Liver (tissue), 9 donors: Measurements from ENCODE around the gene CBLC. TPM values are rescaled to one million over a fixed set of nuclear protein-coding genes. Genes with fewer than 3 reads are reported as not detected.
"Not testable (repeated sequence)": the region's sequence is repeated elsewhere in the genome, so short reads cannot be mapped to it uniquely, and the experiment has no call there.

ENCODE experiments used
- DNase-seq: peaks from one replicate; pipeline ENCODE4 v3.0.0-alpha.2; 2017; ENCODE audit warnings: low spot score
- H3K27ac ChIP-seq, 2 donors: one replicate each; pipeline ENCODE4 v1.7.0; 2013; ENCODE audit warnings: inconsistent platforms in 2 of 2, low read length in 2 of 2, control low read depth in 1 of 2, low read depth in 1 of 2, mild to moderate bottlenecking in 1 of 2
- H3K27me3 ChIP-seq, 4 donors: one replicate each; pipeline versions ENCODE4 v1.6.1 to v1.7.0; 2013; ENCODE audit warnings: low read length in 3 of 4, inconsistent platforms in 1 of 4, mild to moderate bottlenecking in 1 of 4, moderate library complexity in 1 of 4; ENCODE audit not compliant: control insufficient read depth in 4 of 4, insufficient read depth in 4 of 4
- H3K36me3 ChIP-seq, 4 donors: one replicate each; pipeline versions ENCODE4 v1.6.1 to v1.7.0; 2013; ENCODE audit warnings: low read length in 3 of 4, mild to moderate bottlenecking in 3 of 4, low read depth in 1 of 4, moderate library complexity in 1 of 4; ENCODE audit not compliant: control insufficient read depth in 4 of 4, insufficient read depth in 3 of 4
- H3K4me1 ChIP-seq, 4 donors: one replicate each; pipeline versions ENCODE4 v1.6.1 to v1.7.0; 2013; ENCODE audit warnings: low read length in 3 of 4, mild to moderate bottlenecking in 3 of 4, moderate library complexity in 1 of 4; ENCODE audit not compliant: control insufficient read depth in 4 of 4, insufficient read depth in 4 of 4
- H3K4me3 ChIP-seq, 3 donors: one replicate each; pipeline versions ENCODE4 v1.6.1 to v1.7.0; 2013; ENCODE audit warnings: low read length in 3 of 3, control low read depth in 1 of 3, low read depth in 1 of 3, mild to moderate bottlenecking in 1 of 3
- H3K9ac ChIP-seq, 2 donors: one replicate each; pipeline ENCODE4 v1.7.0; 2013; ENCODE audit warnings: low read length in 2 of 2, mild to moderate bottlenecking in 2 of 2, moderate library complexity in 2 of 2, control low read depth in 1 of 2, low read depth in 1 of 2
- H3K9me3 ChIP-seq, 4 donors: one replicate each; pipeline versions ENCODE4 v1.6.1 to v1.7.0; 2013; ENCODE audit warnings: low read length in 3 of 4; ENCODE audit not compliant: control insufficient read depth in 4 of 4
- EGR1 ChIP-seq, 2 donors: IDR thresholded peaks; 2 replicates each; pipeline ENCODE4 v1.6.1; 2016 to 2018; ENCODE audit warnings: antibody characterized with exemption in 2 of 2, low read depth in 2 of 2
- FOXA1 ChIP-seq: IDR thresholded peaks from 2 replicates; pipeline ENCODE4 v1.6.1; 2016; ENCODE audit warnings: antibody characterized with exemption
- FOXA2 ChIP-seq: IDR thresholded peaks from 2 replicates; pipeline ENCODE4 v1.6.1; 2016; ENCODE audit warnings: antibody characterized with exemption
- GABPA ChIP-seq, 2 donors: IDR thresholded peaks in 1 of 2; conservative IDR thresholded peaks in 1 of 2; 2 replicates each; pipeline ENCODE4 v1.6.1; 2016; ENCODE audit warnings: antibody characterized with exemption in 2 of 2, mild to moderate bottlenecking in 1 of 2, moderate library complexity in 1 of 2
- HNF4A ChIP-seq, 2 donors: conservative IDR thresholded peaks; 2 replicates each; pipeline ENCODE4 v1.6.1; 2016; ENCODE audit warnings: antibody characterized with exemption in 2 of 2, mild to moderate bottlenecking in 2 of 2
- HNF4G ChIP-seq: IDR thresholded peaks from 2 replicates; pipeline ENCODE4 v1.6.1; 2016; ENCODE audit warnings: antibody characterized with exemption
- JUND ChIP-seq, 2 donors: IDR thresholded peaks; 2 replicates each; pipeline ENCODE4 v1.6.1; 2016; ENCODE audit warnings: antibody characterized with exemption in 2 of 2
- NR2F2 ChIP-seq: IDR thresholded peaks from 2 replicates; pipeline ENCODE4 v1.6.1; 2016; ENCODE audit warnings: antibody characterized with exemption
- RAD21 ChIP-seq, 2 donors: IDR thresholded peaks; 2 replicates each; pipeline ENCODE4 v1.6.1; 2016; ENCODE audit warnings: antibody characterized with exemption in 2 of 2, mild to moderate bottlenecking in 2 of 2
- RXRA ChIP-seq, 2 donors: IDR thresholded peaks; 2 replicates each; pipeline ENCODE4 v1.6.1; 2017 to 2018; ENCODE audit warnings: antibody characterized with exemption in 2 of 2, mild to moderate bottlenecking in 1 of 2
- SP1 ChIP-seq: IDR thresholded peaks from 2 replicates; pipeline ENCODE4 v1.6.1; 2018; ENCODE audit warnings: antibody characterized with exemption, mild to moderate bottlenecking
- TAF1 ChIP-seq: conservative IDR thresholded peaks from 2 replicates; pipeline ENCODE4 v1.6.1; 2016; ENCODE audit warnings: antibody characterized with exemption, mild to moderate bottlenecking
- YY1 ChIP-seq: IDR thresholded peaks from 2 replicates; pipeline ENCODE4 v1.6.1; 2016; ENCODE audit warnings: antibody characterized with exemption, mild to moderate bottlenecking
- whole genome bisulfite sequencing: extraction: QIAGEN DNeasy Blood & Tissue Kit; methylation state at CpG from one replicate; pipeline ENCODE4 v1.1.7; 2013; 5-methylcytosine and 5-hydroxymethylcytosine counted together
- polyA plus RNA-seq, 2 donors: library from polyadenylated mRNA; stranded (reverse) in 1 of 2; unstranded in 1 of 2; fragments of 200-250 nt in 1 of 2; fragments of >200 nt in 1 of 2; fragmentation: Nextera tagmentation in 1 of 2; extraction: Ambion mirVana in 1 of 2; gene quantifications; one replicate each; pipeline versions ENCODE4 v1.2.1 to v1.2.3, GENCODE V29; 2013 to 2015
- total RNA-seq, 2 donors: library from RNA; depleted of rRNA; stranded (reverse); fragments of >200 nt; gene quantifications; one replicate each; pipeline ENCODE4 v1.2.3, GENCODE V29; 2014
- TF ChIP-seq, protein P1 (sequence below): IDR thresholded peaks from 2 replicates; pipeline ENCODE4 v1.6.1; 2016; ENCODE audit warnings: antibody characterized with exemption
- TF ChIP-seq, protein P2 (sequence below): IDR thresholded peaks from 2 replicates; pipeline ENCODE4 v1.6.1; 2016; ENCODE audit warnings: antibody characterized with exemption
- TF ChIP-seq, protein P3 (sequence below): IDR thresholded peaks from 2 replicates; pipeline ENCODE4 v1.6.1; 2016; ENCODE audit warnings: antibody characterized with exemption, mild to moderate bottlenecking
- TF ChIP-seq, protein P4 (sequence below): IDR thresholded peaks from 2 replicates; pipeline ENCODE4 v1.6.1; 2016; ENCODE audit warnings: antibody characterized with exemption
- TF ChIP-seq, protein P5 (sequence below): fragments of 150-350 bp; IDR thresholded peaks from 2 replicates; pipeline ENCODE4 v1.5.1; 2017; ENCODE audit warnings: improper control_type of control experiment, low read depth, low read length; ENCODE audit not compliant: missing input control
- donor health status: healthy.
- donor health status: healthy.
- donor health status: healthy.
- donor health status: healthy.
- donor health status: healthy.

Gene CBLC
- total and polyA plus RNA-seq, 4 donors: 2.1 to 14.0 (median 8.8) TPM

DNA sequence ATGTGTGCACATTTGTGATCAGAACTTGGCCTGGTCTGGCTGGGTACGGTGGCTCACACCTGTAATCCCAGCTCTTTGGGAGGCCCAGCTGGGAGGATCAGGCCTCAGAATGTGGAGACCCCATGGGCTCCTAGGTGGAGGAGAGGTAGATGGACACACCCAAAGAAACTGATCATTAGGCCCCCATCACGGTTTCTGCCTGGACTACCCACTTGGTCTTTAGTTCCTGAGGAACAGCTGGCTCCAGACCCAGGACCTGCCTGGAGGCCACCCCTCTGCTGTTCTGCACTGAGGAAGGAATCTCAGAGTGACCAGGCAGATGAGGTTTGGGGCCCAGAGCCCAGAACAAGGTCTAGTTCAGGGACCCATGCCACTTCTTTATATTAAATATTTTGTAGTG lies 1.5 kb downstream of the CBLC start:
- Histone ChIP-seq H3K27ac (no peak overlapping the region), H3K36me3 (peaks cover 0 to 3% (median 0%) of the 10 kb centered on the region in 4 donors), H3K4me3 (no peak overlapping the region), H3K9me3 (no peaks in the 10 kb centered on the region), H3K9ac (no peak overlapping the region), H3K27me3 (no peaks in the 10 kb centered on the region), H3K4me1 (peaks cover 3 to 19% (median 7%) of the 10 kb centered on the region in 4 donors)
- DNase-seq: no peak
- 91% methylated on average over 2 of the region's 2 CpGs for WGBS
- TF ChIP-seq NR2F2 (no peak), EGR1 (IDR thresholded peaks at IDR 0.05; ENCODE audit: low read depth in 2 of 2) (no peak), JUND (IDR thresholded peaks at IDR 0.05) (no peak), HNF4A (conservative IDR thresholded peaks at IDR 0.05) (no peak), GABPA (IDR thresholded peaks at IDR 0.05 in 1 of 2, conservative IDR thresholded peaks at IDR 0.05 in 1 of 2) (no peak), FOXA1 (no peak)
- TF ChIP-seq, protein P1, sequence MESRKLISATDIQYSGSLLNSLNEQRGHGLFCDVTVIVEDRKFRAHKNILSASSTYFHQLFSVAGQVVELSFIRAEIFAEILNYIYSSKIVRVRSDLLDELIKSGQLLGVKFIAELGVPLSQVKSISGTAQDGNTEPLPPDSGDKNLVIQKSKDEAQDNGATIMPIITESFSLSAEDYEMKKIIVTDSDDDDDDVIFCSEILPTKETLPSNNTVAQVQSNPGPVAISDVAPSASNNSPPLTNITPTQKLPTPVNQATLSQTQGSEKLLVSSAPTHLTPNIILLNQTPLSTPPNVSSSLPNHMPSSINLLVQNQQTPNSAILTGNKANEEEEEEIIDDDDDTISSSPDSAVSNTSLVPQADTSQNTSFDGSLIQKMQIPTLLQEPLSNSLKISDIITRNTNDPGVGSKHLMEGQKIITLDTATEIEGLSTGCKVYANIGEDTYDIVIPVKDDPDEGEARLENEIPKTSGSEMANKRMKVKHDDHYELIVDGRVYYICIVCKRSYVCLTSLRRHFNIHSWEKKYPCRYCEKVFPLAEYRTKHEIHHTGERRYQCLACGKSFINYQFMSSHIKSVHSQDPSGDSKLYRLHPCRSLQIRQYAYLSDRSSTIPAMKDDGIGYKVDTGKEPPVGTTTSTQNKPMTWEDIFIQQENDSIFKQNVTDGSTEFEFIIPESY: no peak
- TF ChIP-seq, protein P2, sequence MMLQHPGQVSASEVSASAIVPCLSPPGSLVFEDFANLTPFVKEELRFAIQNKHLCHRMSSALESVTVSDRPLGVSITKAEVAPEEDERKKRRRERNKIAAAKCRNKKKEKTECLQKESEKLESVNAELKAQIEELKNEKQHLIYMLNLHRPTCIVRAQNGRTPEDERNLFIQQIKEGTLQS: no peak

DNA sequence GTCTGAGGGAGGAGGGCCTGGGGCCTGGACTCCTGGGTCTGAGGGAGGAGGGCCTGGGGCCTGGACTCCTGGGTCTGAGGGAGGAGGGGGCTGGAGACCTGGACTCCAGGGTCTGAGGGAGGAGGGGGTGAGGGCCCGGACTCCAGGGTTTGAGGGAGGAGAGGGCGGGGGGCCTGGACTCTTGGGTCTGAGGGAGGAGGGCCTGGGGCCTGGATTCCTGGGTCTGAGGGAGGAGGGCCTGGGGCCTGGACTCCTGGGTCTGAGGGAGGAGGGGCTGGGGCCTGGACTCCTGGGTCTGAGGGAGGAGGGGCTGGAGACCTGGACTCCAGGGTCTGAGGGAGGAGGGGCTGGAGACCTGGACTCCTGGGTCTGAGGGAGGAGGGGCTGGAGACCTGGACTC lies 4.0 kb downstream of the CBLC start:
- WGBS: 100% methylated on average over 2 of the region's 2 CpGs

DNA sequence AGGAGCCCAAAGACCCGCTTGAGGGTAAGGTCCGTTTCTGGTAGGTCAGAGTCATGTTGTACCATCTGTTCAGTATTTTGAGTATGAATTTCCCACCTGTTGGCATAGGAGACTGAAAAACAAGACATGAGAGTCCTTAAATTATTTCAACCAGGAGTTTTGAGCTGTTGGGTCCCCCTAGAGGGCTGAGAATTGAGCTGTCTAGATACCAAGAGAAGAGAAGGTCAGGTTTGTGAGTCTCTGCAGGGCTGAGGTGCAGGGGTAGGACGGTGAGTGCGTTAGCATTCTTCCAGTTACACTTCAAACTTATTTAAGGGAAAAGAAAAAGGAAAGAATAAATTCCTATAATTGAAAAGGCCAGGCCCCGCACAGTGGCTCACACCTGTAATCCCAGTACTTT lies 5.0 kb downstream of the CBLC start:
- TF ChIP-seq TAF1: no peak
- TF ChIP-seq, protein P3, sequence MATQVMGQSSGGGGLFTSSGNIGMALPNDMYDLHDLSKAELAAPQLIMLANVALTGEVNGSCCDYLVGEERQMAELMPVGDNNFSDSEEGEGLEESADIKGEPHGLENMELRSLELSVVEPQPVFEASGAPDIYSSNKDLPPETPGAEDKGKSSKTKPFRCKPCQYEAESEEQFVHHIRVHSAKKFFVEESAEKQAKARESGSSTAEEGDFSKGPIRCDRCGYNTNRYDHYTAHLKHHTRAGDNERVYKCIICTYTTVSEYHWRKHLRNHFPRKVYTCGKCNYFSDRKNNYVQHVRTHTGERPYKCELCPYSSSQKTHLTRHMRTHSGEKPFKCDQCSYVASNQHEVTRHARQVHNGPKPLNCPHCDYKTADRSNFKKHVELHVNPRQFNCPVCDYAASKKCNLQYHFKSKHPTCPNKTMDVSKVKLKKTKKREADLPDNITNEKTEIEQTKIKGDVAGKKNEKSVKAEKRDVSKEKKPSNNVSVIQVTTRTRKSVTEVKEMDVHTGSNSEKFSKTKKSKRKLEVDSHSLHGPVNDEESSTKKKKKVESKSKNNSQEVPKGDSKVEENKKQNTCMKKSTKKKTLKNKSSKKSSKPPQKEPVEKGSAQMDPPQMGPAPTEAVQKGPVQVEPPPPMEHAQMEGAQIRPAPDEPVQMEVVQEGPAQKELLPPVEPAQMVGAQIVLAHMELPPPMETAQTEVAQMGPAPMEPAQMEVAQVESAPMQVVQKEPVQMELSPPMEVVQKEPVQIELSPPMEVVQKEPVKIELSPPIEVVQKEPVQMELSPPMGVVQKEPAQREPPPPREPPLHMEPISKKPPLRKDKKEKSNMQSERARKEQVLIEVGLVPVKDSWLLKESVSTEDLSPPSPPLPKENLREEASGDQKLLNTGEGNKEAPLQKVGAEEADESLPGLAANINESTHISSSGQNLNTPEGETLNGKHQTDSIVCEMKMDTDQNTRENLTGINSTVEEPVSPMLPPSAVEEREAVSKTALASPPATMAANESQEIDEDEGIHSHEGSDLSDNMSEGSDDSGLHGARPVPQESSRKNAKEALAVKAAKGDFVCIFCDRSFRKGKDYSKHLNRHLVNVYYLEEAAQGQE: no peak
- TF ChIP-seq FOXA1: no peak
- no peak for TF ChIP-seq SP1
- TF ChIP-seq, protein P4, sequence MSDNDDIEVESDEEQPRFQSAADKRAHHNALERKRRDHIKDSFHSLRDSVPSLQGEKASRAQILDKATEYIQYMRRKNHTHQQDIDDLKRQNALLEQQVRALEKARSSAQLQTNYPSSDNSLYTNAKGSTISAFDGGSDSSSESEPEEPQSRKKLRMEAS: no peak
- TF ChIP-seq, protein P1: no peak
- TF ChIP-seq, protein P2: no peak
- TF ChIP-seq GABPA (IDR thresholded peaks at IDR 0.05 in 1 of 2, conservative IDR thresholded peaks at IDR 0.05 in 1 of 2): no peak
- TF ChIP-seq FOXA2: no peak
- TF ChIP-seq NR2F2: no peak
- TF ChIP-seq HNF4G: no peak
- TF ChIP-seq YY1: no peak
- no peak for TF ChIP-seq RXRA (IDR thresholded peaks at IDR 0.05)
- TF ChIP-seq, protein P5, sequence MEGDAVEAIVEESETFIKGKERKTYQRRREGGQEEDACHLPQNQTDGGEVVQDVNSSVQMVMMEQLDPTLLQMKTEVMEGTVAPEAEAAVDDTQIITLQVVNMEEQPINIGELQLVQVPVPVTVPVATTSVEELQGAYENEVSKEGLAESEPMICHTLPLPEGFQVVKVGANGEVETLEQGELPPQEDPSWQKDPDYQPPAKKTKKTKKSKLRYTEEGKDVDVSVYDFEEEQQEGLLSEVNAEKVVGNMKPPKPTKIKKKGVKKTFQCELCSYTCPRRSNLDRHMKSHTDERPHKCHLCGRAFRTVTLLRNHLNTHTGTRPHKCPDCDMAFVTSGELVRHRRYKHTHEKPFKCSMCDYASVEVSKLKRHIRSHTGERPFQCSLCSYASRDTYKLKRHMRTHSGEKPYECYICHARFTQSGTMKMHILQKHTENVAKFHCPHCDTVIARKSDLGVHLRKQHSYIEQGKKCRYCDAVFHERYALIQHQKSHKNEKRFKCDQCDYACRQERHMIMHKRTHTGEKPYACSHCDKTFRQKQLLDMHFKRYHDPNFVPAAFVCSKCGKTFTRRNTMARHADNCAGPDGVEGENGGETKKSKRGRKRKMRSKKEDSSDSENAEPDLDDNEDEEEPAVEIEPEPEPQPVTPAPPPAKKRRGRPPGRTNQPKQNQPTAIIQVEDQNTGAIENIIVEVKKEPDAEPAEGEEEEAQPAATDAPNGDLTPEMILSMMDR: no peak
- TF ChIP-seq RAD21 (IDR thresholded peaks at IDR 0.05): no peak
- Histone ChIP-seq H3K4me1 (peaks cover 0 to 7% (median 4%) of the 10 kb centered on the region in 4 donors), H3K4me3 (no peak overlapping the region), H3K36me3 (peaks cover 0 to 10% (median 4%) of the 10 kb centered on the region in 4 donors), H3K9ac (no peak overlapping the region), H3K27ac (no peak overlapping the region), H3K27me3 (no peaks in the 10 kb centered on the region), H3K9me3 (no peaks in the 10 kb centered on the region)
- DNase-seq: no peak
- 94% methylated on average over 5 of the region's 5 CpGs for WGBS

More for the DNA sequence above, 4.0 kb downstream of the CBLC start:
- not testable (repeated sequence) for H3K36me3 ChIP-seq, H3K9me3 ChIP-seq, H3K27ac ChIP-seq, H3K4me1 ChIP-seq, DNase-seq, H3K9ac ChIP-seq, H3K27me3 ChIP-seq, H3K4me3 ChIP-seq
